DMS79 treated with DMSO at 0.1 percent for 48 hours (cell line): Measurements from ENCODE around the gene ANAPC16.
"Not testable (repeated sequence)": the region's sequence is repeated elsewhere in the genome, so short reads cannot be mapped to it uniquely, and the experiment has no call there.

Experiments used
- DNase-seq: peaks from one replicate; lab custom pipeline; 2025; lab: John Stamatoyannopoulos, UW

Gene ANAPC16

GRCh38 chr10:72215611-72216549 is at the start of gene ANAPC16, which contains the start of gene ASCC1:
ANAPC16 (plus strand) TSS chr10:72216012; CDS start chr10:72223915, 7,903 bp downstream.
ASCC1 (minus strand) TSS chr10:72216276; CDS start chr10:72213298, 2,978 bp downstream.
- DNase-seq, result peak; percentile 82

GRCh38 chr10:72167118-72167517 is 48.7 kb upstream of the ANAPC16 start:
- no peak for DNase-seq

GRCh38 chr10:72170263-72170662 is 45.5 kb upstream of the ANAPC16 start:
- peak; percentile 24 for DNase-seq

- no peak for DNase-seq
Measured at GRCh38 chr10:72170733-72171132, 45.1 kb upstream of the ANAPC16 start.

GRCh38 chr10:72171175-72171630 is 44.6 kb upstream of the ANAPC16 start:
- no peak for DNase-seq

- peak; percentile 1 for DNase-seq
Measured at GRCh38 chr10:72173262-72173618, 42.6 kb upstream of the ANAPC16 start.

GRCh38 chr10:72173619-72174296 is 42.1 kb upstream of the ANAPC16 start:
- DNase-seq, result peak; percentile 3

GRCh38 chr10:72174297-72174662 is 41.5 kb upstream of the ANAPC16 start:
- no peak for DNase-seq

- DNase-seq, result no peak
Measured at GRCh38 chr10:72175149-72175548, 40.7 kb upstream of the ANAPC16 start.

- no peak for DNase-seq
Measured at GRCh38 chr10:72176701-72177100, 39.1 kb upstream of the ANAPC16 start.

- no peak for DNase-seq
Measured at GRCh38 chr10:72177454-72177853, 38.4 kb upstream of the ANAPC16 start.

- no peak for DNase-seq
Measured at GRCh38 chr10:72184156-72184555, 31.7 kb upstream of the ANAPC16 start.

GRCh38 chr10:72186258-72186981 is 29.4 kb upstream of the ANAPC16 start:
- no peak for DNase-seq

- no peak for DNase-seq
Measured at GRCh38 chr10:72186982-72187330, 28.9 kb upstream of the ANAPC16 start.

GRCh38 chr10:72194949-72195348 is 20.9 kb upstream of the ANAPC16 start:
- DNase-seq, result no peak

GRCh38 chr10:72200883-72201282 is 14.9 kb upstream of the ANAPC16 start:
- no peak for DNase-seq

GRCh38 chr10:72201293-72201692 is 14.5 kb upstream of the ANAPC16 start:
- DNase-seq, result no peak

GRCh38 chr10:72204296-72204695 is 11.5 kb upstream of the ANAPC16 start:
- no peak for DNase-seq

- DNase-seq, result no peak
Measured at GRCh38 chr10:72204724-72205123, 11.1 kb upstream of the ANAPC16 start.

GRCh38 chr10:72206511-72207229 is 9.1 kb upstream of the ANAPC16 start:
- no peak for DNase-seq

GRCh38 chr10:72208526-72208925 is 7.3 kb upstream of the ANAPC16 start:
- DNase-seq, result not testable (repeated sequence)

- not testable (repeated sequence) for DNase-seq
Measured at GRCh38 chr10:72211381-72211780, 4.4 kb upstream of the ANAPC16 start.
